ENCODE measurements around the gene BCAP31. TPM values are rescaled to one million over a fixed set of nuclear protein-coding genes. Genes with fewer than 3 reads are reported as not detected.

Gene BCAP31
- total RNA-seq, 1 donor from 2014 or later, result 117 TPM

DNA sequence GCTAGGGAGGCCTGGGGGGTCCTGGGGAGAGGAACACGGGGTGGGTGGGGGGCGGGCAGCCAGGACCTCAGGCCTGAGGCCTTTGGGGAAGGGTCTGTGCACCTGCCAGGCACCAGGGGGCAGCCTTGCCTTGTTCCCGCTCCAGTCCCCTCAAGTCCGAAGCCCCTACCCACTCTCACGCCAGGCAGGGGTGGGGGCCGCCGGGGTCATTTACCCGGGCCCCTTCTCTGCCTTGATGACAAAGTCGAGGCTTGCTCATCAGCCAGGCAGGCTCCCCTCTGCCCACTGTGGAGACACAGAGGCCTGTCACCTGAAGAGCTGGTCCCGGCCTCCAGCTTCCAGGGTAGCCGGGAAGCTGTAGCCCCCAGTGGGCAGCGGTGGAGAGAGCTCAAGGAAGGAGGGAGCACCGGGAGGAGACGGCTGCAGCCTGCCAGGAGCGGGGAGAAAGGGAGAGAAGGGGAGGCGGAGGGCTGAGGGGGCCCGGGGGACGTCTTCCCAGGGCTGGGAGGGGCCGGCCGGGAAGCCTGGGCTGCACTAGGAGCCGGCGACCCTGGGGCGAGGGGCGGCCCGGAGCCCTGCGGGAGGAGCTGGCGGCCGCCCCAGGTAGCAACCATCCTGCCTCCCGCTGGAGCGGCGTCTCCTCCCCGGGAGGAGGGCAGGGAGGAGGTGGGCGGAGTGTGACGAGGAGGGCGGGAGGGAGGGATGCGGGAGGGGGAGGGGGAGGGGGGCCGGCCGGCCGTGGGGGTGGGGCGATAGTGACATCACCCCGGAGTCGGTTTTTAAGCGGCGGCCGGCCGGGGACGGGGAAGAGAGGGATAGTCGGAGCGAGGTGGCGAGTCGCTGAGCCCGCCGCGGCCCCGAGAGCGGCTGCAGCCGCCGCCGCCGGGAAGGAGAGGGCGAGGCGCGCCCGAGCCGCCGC lies 36.8 kb downstream of the BCAP31 start, which contains the start of gene SLC6A8:
TSS of gene SLC6A8 (plus strand) at position 806 of the 919 bp plus-strand sequence. CDS start 649 bp downstream, outside the sequence.
- Mint-ChIP-seq H3K9me3 (peaks cover 6% of the 10 kb centered on the region), H3K4me3 (peak within 1 kb of the TSS; percentile 85), H3K4me1 (peaks cover 13% of the 10 kb centered on the region), H3K36me3 (ENCODE audit: low read depth) (peaks cover 2% of the 10 kb centered on the region), H3K27me3 (ENCODE audit: low read depth) (peaks cover 3% of the 10 kb centered on the region), H3K27ac (ENCODE audit: unreplicated experiment) (no peak within 1 kb of the TSS)
- TF ChIP-seq CTCF (conservative IDR thresholded peaks at IDR 0.05), result peak; percentile 52
- DNase-seq (ENCODE audit: low read depth, low spot score), result peak; percentile 62

DNA sequence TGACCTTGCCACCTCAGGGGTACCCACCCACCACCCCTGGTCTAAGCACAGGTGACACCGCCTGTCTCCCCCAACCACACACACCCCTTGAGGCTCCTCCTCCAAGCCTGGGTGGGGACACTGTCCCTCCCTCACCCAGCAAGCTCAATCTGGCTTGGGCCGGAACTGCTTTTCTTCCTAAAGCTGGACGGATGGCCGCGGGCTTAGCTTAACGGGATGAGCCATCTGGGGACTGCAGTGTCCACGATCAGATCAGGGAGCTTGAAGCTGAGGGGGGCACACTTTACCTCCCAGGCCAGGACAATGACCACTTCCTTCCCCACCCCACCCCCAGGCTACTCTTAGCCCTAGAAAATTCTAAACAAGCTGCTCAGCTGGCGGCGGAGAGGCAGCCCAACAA lies 37.5 kb downstream of the BCAP31 start:
- peaks cover 3% of the 10 kb centered on the region for H3K27me3 Mint-ChIP-seq (ENCODE audit: low read depth)

DNA sequence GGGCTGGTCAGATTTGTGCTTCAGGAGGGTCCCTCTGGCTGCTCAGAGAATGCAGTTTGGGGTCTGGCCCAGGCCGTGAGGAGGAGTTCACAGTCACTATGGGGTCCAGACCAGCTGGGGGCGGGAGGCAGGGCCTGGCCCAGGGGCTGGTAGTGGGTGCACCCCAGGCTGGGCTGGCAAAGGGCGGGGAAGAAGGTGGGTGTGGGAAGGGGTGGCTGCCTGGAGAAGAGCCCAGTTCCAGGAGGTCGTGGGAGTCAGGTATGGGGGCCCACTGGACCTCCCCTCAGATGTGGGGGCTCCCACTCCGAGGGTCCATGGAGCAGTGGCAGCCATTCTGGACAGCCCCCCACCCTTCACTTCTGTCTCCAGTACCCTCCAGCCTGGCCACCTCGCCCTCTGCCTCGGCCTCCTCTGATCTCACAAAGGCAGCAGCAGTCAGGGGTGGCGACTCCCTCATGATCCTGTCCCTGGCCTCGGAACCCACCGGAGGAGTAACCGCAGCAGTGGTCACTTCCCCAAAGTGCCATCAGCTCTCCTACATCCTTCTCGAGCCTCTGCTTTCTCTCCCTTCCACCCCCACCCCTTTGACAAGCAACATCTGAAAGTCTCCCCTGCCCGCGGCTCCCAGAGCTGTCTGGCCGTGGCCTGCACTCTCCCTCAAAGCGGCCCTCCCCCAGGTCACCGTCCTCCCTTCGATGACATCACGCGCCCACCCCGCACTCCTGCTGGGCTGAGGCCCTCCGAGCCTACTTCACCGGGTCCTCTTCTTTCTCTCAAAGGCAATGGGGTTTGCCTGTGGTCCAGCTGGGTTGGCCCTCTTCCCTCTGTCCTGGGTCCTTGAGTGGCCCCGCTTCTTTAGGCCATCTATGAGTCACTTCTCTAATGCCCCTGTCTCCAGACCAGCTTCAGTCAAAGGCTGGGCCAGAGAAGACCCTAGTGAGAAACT lies 38.2 kb downstream of the BCAP31 start:
- TF ChIP-seq CTCF (conservative IDR thresholded peaks at IDR 0.05), result no peak
- Mint-ChIP-seq H3K9me3 (peaks cover 6% of the 10 kb centered on the region), H3K27me3 (ENCODE audit: low read depth) (peaks cover 3% of the 10 kb centered on the region), H3K36me3 (ENCODE audit: low read depth) (peaks cover 2% of the 10 kb centered on the region), H3K4me1 (peaks cover 13% of the 10 kb centered on the region), H3K4me3 (peak overlapping the region; percentile 85), H3K27ac (ENCODE audit: unreplicated experiment) (peak overlapping the region; percentile 95)
- no peak for DNase-seq (ENCODE audit: low read depth, low spot score)

More for the DNA sequence above, 37.5 kb downstream of the BCAP31 start:
- Mint-ChIP-seq H3K4me3 (peak overlapping the region; percentile 85), H3K9me3 (peaks cover 6% of the 10 kb centered on the region), H3K4me1 (peaks cover 13% of the 10 kb centered on the region), H3K36me3 (ENCODE audit: low read depth) (peaks cover 2% of the 10 kb centered on the region), H3K27ac (ENCODE audit: unreplicated experiment) (no peak overlapping the region)
- no peak for TF ChIP-seq CTCF (conservative IDR thresholded peaks at IDR 0.05)
- DNase-seq (ENCODE audit: low read depth, low spot score), result no peak

GRCh38 chrX:153685156-153685536 lies 39.0 kb downstream of the BCAP31 start:
- Mint-ChIP-seq H3K4me1 (peaks cover 13% of the 10 kb centered on the region), H3K9me3 (peaks cover 8% of the 10 kb centered on the region)
- no peak for DNase-seq (ENCODE audit: low read depth, low spot score)

More at GRCh38 chrX:153685156-153685536, 39.0 kb downstream of the BCAP31 start:
- peaks cover 4% of the 10 kb centered on the region for H3K27me3 Mint-ChIP-seq (ENCODE audit: low read depth)
- no peak overlapping the region for H3K27ac Mint-ChIP-seq (ENCODE audit: unreplicated experiment)
- peak overlapping the region; percentile 69 for H3K4me3 Mint-ChIP-seq
- TF ChIP-seq CTCF (conservative IDR thresholded peaks at IDR 0.05), result no peak
- H3K36me3 Mint-ChIP-seq (ENCODE audit: low read depth), result peaks cover 2% of the 10 kb centered on the region
